HS-27A (cell line): ENCODE measurements around the gene NAT8.
"Not testable (repeated sequence)": the region's sequence is repeated elsewhere in the genome, so short reads cannot be mapped to it uniquely, and the experiment has no call there.

Experiments used
- DNase-seq: peaks from one replicate; pipeline ENCODE4 v3.0.0-alpha.2; 2012; ENCODE audit warnings: low read depth, missing footprints

Gene NAT8

GRCh38 chr2:73642338-73643018 is at the start of gene NAT8:
Gene NAT8, minus strand, starts transcription at chr2:73642422. Its CDS starts 794 bp downstream, at chr2:73641628.
- no peak for DNase-seq

GRCh38 chr2:73690372-73691088 is 48.3 kb upstream of the NAT8 start:
- not testable (repeated sequence) for DNase-seq

- not testable (repeated sequence) for DNase-seq
Measured at GRCh38 chr2:73688494-73688893, 46.3 kb upstream of the NAT8 start.

- no peak for DNase-seq
Measured at GRCh38 chr2:73685764-73686438, 43.7 kb upstream of the NAT8 start.

DNA sequence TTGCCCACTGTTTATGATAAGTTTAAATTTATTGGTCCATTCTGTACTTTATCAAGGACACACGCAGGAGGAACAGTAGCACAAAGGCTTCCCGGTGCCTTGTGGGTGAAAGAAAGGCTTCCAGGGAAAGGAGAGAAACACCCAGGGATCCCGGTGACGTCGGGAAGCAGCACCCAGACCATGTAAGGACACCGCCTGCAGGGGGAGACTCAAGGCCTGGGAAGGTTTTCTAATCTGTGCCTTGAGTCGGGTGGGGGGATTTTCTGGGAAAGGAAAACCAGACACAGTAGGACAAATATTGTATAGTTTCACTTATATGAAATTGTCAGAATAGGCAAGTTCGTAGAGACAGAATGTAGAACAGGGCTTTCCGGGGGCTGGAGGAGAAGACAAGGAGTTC is 42.7 kb upstream of the NAT8 start:
- DNase-seq, result not testable (repeated sequence)

DNA sequence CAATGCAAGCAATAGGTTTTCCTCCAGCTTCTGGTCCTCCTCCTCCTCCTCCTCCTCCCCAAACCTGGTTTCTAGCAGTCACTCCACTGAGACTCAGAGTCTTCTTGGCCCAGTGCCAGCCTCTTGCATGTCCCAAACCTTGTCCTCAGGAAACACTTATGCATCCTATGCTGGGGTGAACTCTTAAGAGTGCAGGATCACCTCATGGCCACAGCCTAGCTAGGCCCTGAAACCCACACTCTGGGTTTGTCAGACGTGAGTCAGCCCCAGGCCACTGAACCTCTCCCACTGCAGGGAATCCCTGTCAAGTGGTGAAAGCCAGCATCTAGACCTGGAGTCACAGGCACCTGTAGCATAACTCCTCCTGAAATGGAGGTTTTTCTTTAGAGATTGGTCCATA is 42.1 kb upstream of the NAT8 start:
- DNase-seq, result not testable (repeated sequence)

- DNase-seq, result not testable (repeated sequence)
Measured at GRCh38 chr2:73679951-73680571, 37.8 kb upstream of the NAT8 start.

- DNase-seq, result not testable (repeated sequence)
Measured at GRCh38 chr2:73679237-73679636, 37.0 kb upstream of the NAT8 start.

GRCh38 chr2:73678008-73678407 is 35.8 kb upstream of the NAT8 start:
- DNase-seq, result not testable (repeated sequence)

- not testable (repeated sequence) for DNase-seq
Measured at GRCh38 chr2:73676211-73676610, 34.0 kb upstream of the NAT8 start.

- DNase-seq, result not testable (repeated sequence)
Measured at GRCh38 chr2:73674696-73675157, 32.5 kb upstream of the NAT8 start.

DNA sequence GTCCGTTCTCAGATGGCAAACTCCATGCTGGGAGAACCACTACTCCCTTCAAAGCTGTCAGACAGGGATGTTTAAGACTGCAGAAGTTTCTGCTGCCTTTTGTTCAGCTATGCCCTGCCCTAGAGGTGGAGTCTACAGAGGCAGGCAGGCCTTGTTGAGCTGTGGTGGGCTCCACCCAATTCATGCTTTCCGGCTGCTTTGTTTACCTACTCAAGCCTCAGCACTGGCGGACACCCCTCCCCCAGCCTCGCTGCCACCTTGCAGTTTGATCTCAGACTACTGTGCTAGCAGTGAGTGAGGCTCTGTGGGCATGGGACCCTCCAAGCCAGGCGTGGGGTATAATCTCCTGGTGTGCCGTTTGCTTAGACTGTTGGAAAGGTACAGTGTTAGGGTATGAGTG is 27.8 kb upstream of the NAT8 start:
- DNase-seq, result not testable (repeated sequence)

DNA sequence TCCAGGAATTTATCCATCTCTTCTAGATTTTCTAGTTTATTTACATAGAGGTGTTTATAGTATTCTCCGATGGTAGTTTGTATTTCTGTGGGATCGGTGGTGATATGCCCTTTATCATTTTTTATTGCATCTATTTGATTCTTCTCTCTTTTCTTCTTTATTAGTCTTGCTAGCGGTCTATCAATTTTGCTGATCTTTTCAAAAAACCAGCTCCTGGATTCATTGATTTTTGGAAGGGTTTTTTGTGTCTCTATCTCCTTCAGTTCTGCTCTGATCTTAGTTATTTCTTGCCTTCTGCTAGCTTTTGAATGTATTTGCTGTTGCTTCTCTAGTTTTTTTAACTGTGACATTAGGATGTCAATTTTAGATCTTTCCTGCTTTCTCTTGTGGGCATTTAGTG is 25.0 kb upstream of the NAT8 start:
- not testable (repeated sequence) for DNase-seq

DNA sequence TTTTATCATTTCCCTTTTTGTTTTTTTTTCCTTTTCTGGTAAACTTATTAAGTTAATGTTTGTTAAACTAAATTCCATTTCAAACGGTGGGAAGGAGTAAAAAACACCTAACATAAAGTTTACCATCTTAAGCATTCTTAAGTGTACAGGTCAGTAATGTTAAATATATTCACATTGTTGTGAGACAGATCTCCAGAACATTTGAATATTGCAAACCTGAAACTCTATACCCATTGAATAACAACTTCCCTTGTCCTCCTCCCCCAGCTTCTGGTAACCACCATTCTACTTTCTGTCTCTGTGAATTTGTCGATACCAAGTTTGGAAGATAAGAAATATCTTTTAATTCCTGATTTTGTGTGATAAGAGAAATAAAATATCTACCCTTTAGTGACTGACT is 12.0 kb upstream of the NAT8 start:
- no peak for DNase-seq

DNA sequence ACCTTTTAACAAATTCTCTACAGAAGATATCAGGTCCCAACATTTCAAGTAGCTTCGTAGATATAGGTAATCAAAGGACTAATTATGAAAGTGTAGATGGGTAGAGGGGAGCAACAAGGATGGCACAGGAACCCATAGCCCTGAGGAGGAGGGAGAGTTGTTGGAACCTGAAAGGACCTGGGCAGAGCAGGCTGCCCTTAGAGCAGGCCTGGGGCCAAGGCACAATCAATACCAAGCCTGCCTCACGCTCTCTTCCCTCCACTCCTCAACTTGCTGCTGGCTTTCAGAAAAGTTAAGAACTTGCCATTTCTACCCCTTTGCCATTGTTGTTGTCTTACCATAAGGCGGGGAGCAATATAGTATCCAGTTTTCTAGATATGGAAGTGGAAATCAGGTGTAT is 10.1 kb upstream of the NAT8 start:
- no peak for DNase-seq

GRCh38 chr2:73651591-73652230 is 9.5 kb upstream of the NAT8 start:
- no peak for DNase-seq

DNA sequence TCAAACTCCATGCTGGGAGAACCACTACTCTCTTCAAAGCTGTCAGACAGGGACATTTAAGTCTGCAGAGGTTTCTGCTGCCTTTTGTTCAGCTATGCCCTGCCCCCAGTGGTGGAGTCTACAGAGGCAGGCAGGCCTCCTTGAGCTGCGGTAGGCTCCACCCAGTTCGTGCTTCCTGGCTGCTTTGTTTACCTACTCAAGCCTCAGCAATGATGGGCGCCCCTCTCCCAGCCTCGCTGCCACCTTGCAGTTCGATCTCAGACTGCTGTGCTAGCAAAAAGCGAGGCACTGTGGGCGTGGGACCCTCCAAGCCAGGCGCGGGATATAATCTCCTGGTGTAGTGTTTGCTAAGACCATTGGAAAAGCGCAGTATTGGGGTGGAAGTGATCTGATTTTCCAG is 5.5 kb upstream of the NAT8 start:
- DNase-seq, result not testable (repeated sequence)

DNA sequence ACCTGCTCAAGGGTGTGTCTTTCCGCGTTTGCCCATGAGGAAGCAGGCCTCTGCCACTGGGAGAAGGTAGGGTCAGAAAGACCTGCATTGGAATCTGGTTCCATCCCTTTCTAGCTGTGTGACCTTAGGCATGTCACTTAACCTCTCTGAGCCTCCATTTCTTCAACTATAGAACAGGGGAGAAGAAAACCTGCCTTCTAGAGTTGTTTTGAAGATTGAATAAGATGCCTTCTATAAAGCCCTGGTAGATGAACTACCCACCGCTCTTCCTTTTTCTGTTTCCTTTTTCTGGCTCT is 507 bp downstream of the NAT8 start:
- no peak for DNase-seq

DNA sequence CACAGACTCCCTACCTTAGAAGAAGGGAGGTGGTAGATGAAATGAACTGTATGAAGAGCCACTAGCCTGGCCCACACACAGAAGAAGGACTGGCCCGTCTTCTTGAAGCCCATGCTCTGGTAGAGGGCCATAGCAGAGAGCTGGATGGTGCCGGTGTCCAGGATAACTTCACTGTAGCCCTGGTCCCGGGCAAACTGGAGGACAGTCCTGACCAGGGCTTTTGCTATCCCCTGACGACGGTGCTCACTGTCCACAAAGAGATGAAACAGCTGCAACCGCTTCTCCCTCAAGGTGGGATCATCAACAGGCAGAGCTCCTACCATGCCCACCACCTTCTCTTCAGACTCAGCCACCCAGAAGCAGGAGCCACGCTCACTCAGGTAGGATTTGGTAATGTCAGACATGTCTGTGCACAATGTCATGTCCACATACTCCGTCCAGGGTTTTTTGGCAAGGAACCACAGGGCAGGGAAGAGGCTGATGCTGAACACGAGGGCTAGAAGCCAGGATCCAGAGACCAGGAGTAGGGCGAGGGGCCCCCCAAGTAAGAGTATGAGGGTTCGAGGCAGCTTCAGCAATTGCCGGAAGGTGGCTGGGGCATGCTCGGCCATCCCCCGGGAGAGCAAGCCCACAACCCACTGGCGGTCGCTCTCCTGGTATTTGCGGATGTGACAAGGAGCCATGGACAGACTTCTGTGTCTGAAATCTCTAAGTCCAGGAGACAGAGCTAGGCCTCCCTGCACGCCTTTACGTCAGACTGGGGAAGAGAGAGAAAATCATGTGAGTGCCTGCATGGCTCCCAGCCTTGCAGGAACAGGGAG is 1.1 kb downstream of the NAT8 start:
- no peak for DNase-seq

DNA sequence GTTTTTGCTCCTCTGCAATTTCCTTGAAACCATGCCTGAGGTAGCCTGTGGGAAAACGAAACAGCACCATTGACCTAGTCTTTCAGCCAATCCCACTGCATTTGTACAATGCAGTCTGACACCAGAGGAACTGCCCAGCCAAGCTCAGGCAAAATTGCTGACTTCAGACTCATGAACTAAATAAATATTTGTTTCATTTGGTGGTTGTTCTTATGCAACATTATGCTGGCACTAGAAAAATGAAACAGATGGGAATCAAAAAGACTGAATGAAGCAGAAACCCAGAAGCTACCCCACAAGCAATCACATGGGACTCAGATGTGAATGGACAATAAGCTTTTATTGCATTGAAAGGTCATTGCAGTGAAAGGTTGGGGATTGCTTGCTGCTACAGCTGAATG is 1.7 kb downstream of the NAT8 start:
- no peak for DNase-seq

DNA sequence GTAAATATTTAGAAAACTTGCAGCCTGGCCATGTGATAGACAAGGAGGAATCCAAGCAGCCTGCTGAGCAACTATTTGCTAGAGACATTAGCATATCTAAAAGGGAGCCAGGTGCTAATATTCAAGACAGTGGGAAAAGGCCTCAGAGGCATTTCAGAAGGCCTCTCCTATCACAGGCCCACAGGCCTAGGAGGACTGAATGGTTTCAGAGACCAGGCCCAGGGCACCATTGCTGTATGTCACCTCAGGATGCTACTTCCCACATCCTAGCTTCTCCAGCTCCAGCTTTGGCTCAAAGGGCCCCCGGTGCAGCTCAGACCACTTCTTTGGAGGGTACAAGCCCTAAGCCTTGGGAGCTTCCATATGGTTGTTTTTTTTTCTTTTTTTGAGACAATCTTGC is 3.8 kb downstream of the NAT8 start:
- DNase-seq, result no peak
